Left renal pelvis (tissue), 4 donors: Measurements from ENCODE around the gene STK24. TPM values are rescaled to one million over a fixed set of nuclear protein-coding genes. Genes with fewer than 3 reads are reported as not detected.
"Not testable (repeated sequence)": the region's sequence is repeated elsewhere in the genome, so short reads cannot be mapped to it uniquely, and the experiment has no call there.

Experiments
- DNase-seq, 4 donors: peaks; one replicate each; pipeline ENCODE4 v3.0.0-alpha.2; 2013; ENCODE audit warnings: low read depth in 4 of 4, low spot score in 3 of 4
- polyA plus RNA-seq, 4 donors: library from polyadenylated mRNA; unstranded; fragments of 120-200 nt; gene quantifications; one replicate each; pipeline ENCODE4 v1.2.1, GENCODE V29; 2013; ENCODE audit not compliant: insufficient read length in 4 of 4

STK24 gene
- polyA plus RNA-seq, 4 donors = 58.0 to 134 (median 123) TPM

DNA sequence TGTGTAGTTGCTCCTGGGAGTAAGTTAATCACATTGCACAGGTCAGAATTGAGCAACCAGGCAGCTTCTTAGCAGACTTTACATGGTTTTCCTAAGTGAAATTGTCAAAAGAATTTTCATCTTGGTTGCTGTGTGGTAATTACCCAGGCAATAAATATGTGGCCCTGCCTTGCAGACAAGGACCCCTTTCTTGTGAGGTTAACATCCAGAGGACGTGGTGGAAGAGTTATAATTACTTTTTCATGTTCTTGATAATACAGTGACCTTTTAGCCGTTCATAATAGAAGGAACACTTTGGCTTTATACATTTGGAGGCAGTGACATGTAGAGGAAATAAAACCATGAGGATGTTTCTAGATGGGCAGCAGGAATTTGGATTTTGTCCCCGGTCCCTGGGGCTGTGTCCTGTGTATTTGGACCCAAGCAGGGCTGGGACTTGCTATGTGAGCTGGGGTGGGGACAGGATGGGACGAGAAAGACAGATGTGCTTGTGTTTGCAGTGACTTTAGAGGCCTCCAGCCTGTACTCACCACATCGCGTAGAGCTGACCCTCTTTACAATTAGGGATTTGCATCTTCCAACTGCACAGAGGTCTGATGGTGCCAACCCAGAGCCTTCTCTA, 156.2 kb downstream of the STK24 start:
- DNase-seq = no peak

DNA sequence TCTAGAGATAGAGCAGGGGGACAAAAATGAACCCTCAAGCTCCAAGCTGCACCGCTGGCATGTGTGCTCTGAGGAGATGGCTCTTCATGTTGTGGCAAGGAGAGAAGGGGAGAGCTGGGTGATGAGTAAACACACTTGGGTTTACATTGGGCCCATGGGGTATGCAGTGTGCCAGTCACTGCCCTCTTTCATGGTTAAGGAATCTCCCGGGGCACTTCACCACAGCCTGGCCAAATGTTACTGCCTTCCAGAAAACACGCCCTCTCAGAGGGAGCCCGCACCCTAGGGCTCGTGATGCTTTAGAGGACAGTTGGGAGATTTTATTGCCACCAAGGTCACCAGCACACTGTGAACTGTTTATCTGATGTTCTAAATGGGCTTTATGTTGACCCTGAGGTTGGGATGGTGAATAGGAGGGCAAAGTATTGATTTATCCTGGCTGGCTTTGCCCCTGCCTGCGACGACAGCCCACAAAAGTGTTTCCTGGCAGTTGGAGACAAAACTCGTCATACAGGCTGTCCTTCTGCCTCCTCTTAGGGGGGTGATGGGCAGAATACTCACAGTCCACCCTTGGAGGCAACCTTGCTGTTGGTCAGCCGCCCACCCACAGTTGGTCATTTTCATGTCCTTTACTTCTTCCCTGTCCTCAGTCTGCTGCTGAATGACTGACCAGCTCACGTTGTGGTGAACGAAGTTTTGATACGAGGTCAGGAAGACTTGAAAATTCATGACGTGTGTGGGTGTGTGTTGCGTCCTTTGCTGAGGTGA, 156.9 kb downstream of the STK24 start:
- DNase-seq = no peak

DNA sequence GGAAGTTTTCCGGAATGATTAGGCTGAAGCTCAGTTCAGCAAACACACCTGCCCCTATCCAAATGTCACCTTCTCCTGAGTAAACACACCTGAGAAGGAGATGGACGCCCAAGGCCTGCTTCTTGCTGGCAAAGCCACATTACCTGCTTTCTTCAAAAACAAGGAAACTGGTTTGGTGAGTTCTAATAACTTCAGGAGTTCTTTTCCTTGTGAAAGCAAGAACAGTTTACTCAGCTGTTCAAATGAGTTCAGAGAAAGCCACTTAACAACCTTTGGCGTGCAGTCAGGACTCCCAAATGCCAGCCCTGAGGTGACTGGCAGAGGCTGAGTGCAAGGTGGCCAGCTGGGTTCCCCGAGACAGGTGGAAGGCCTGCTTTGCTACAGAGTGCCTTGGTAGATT, 160.5 kb downstream of the STK24 start:
- DNase-seq = no peak

DNA sequence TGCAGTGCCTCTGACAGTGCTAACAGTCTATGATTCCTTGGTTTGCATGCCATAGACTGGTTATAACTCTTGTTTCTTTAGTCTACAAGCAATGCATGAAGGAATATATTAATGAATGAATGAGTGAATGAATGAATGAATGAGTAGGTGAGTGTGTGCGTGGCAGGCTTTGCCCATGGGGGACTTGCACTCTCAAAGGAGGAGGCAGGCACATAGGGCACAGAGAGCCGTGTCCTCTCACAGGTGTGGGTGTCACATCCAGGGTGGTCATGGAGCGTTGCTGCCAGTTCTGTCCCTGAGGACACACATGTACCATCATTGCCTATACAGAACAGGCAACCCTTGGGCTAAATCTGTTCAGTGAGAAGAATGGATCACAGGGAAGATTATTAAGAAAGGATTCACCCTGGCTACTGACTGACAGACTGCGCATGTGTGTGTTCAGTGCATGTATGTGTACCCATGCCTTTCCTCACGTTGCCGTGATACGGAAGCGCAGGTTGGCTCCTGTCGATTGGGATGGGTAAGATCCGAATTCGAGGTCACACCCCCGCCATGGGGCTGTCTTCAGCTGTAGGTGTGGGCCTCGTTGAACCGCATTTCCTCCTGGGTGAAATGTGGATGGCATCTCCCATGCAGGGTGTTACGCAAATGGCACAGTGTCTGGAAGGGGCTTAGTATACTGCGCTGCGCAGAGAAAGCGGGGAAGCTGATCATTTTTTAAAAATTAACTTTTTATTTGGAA, 161.4 kb downstream of the STK24 start:
- no peak for DNase-seq

DNA sequence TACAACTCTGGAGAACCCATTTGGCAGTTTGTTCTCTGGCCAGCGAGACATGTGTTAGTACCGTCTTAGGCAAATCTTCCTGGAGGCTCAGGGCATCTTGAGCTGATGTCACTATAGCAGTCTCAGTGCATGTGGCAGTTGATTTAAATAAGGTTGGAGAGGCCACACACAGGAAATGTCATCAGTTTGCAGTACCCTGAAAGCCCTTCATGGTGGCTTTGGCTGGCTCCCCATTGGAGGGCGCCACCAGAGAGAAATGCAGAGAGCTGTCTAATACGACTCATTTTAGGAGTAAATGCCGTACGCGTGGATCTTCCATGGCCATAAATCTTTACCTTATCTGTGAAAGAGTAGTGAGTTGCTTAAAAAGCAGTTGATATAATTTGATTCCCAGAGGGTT, 163.1 kb downstream of the STK24 start:
- DNase-seq = no peak

DNA sequence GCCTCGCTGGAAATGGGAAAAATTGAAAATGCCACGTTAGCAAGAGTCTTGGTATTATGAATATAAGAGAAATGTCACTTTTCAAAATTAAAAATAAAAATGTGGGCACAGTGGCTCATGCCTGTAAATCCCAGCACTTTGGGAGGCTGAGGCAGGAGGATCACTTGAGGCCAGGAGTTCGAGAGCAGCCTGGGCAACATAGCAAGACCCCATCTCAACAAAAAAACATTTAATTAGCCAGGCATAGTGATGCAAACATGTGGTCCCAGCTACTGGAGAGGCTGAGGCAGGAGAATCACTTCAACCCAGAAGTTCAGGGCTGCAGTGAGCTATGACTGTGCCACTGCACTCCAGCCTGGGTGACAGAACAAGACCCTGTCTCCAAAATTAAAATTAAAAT, 163.6 kb downstream of the STK24 start:
- DNase-seq = not testable (repeated sequence)

DNA sequence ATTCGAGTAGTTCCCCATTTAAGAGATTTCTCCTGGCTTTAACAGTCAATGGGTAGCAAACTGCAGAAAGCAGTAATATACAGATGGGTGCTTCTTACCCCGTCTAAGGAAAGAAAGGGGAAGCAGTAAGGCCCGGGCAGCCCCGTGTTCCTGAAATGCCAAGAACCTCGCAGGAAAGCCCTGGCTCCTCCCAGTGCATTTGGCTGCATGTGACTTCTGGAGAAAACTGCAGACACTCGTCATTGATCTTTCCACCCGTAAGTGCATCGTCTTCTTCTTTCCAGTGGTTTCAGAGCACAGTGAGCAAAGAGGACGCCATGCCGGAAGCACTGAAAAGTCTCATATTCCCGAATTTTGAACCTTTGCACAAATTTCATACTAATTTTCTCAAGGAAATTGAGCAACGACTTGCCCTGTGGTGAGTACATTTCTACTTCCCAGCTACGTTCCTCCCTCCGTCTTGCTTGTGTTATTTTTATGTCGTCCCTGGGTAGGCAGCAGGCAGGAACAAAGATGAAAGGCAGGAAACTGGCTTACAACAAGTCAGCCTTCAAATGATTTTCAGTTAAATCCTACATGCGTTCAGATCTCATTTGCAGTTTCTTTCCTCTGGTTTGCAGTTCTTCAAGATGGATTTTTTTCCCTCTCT, 165.2 kb downstream of the STK24 start:
- no peak for DNase-seq

DNA sequence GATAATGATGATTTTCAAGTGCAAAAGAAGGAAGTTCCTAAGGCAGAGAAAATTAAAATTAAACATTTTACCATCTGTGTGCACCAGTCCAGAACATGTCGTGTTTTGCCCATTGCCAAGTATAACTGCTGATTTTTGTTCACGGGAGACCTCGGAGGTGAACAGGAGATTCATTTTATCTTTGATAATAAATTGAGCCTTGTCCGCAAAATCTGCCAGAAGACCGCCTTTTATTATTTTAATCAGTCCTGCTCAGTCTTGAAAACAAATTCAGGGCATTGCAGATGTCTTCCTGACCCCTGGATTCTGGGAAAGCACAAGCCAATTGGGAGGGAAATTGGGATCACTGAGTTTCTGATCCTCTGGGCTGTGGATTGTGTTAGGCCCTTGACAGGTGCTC, 165.9 kb downstream of the STK24 start:
- DNase-seq = no peak

DNA sequence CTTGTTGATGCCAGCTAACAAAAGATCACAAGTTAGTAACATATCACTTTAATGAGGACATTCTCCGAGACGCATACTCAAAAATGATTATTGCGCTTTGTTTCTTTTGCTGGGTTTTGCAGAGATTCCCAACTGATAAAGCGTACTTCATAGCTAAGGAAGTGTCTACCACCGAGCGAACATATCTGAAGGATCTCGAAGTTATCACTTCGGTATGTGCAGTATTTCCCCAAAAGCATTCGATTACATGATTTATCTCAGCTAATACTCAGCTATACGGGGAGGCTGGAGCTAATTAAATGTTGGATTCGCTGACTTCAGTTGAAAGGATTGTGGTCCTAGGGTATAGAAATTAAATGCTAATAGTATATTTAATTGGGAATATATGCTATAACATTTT, 166.3 kb downstream of the STK24 start:
- no peak for DNase-seq

DNA sequence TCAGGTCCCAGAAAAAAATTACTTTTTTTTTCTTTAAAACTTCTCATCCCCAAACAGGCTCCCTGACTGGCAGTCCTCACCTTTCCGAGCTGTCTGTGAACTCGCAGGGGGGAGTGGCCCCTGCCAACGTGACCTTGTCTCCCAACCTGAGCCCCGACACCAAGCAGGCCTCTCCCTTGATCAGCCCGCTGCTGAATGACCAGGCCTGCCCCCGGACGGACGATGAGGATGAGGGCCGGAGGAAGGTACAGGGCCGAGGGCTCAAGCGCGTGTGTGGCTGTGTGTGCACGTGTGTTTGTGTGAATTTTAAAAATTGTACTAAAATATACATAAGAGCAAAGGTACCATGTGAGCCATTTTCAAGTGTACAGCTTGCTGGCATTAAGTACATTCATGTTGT, 167.6 kb downstream of the STK24 start:
- no peak for DNase-seq

DNA sequence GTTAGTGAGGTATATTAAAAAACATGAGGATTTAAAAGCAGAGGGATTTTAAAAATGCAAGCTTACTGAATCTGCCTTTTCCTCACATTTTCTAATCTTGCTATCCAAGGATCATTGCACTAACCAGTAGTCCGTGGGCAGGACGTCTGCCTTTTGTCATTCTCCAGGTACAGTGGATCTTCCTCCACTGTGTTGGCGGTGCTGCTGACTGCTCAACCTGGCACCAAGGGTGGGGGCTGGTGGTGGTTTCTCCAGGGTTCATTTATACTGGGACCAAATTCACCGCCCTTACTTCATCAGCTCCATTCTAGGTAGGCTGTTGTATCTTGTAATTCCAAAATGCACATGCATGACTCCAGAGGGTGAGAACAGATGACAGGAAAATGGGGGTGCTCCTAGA, 169.3 kb downstream of the STK24 start:
- no peak for DNase-seq

DNA sequence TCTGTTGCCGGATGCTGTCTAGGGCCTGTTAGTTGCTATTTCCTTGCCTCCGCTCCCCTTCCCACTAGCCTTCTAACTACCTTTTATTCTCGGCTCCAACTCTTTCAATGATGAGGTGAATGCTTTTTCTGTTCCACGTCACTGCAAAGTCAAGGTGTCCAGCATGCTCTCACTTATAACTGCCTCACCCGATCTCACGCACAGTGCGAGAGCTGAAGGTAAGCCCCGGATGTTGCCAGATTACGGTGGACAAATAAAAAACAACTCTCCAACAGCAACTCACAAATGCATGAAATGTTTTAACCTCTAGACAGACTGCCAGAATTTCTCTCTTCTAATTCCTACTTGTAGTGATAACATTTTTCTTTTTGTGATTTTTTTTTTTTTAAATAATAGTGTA, 169.9 kb downstream of the STK24 start:
- DNase-seq = no peak

DNA sequence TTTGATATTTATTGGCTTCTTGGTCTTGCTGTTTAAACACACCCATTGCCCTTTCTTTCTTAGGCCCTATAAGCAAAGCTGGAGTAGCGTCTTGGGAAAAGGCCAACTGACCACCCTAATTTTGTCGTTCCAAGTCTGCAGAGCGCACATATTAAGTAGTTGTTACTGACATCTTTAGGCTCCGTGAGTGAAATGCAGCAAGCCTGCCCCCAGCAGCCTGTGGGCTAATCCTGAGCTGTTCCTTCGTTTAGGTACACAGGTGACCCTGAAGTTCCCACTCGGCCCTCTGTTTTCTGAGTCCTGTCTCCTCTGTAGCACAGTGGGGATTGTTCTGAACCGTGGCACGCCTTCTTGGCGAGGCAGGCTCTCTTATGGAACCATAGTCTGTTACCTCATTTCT, 170.5 kb downstream of the STK24 start:
- no peak for DNase-seq

DNA sequence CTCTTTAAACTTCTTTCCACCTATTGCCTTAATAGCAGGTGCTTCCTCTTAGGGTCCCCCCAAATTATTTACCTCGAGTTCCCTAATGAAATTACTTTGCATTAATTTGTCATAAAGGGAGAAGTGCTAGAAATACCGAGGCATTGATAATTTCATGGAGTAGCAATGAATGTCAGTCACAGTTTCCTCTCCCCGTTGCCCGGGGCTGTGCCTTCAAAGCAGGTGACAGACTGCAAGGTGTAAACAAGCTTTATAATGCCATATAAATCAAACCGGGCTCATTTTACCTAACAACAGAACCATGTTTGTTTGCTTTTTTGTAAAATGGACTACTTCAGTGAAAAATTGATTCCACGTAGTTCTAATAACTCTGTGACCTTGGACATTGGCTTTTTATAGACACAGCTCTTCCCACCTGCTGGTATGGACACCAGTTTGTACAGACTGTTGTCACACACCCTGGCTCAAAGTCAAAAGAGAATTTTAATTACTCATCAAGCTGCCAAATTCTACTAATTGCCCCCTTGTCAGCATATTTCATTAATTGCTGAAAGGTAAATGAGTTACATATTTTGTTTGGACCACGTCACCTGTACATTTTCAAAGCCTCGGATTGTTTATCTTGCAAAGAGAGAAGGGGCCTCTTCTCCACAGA, 171.1 kb downstream of the STK24 start:
- no peak for DNase-seq

DNA sequence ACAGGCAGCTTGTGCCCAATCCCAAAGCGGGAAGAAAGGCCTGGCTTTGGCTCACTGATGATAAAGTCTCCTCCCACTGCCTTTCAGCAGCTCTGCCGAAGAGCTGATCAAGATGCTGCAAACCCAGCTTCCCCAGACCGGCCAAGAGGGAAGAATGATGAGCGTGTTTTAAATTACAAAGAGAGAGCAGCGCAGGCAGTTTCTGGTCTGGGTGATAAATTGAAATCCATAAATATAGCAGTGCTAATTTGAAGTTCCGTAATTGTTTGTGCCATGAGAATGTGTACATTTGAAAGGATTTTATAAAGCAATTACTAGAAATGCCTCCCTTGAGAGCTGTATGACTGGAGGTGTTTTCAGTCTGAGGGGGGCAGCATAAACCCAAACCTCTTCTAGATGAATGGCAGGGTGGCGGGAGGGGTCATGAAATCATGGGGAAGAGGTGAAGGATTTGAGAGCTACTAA, 171.8 kb downstream of the STK24 start:
- DNase-seq = no peak

DNA sequence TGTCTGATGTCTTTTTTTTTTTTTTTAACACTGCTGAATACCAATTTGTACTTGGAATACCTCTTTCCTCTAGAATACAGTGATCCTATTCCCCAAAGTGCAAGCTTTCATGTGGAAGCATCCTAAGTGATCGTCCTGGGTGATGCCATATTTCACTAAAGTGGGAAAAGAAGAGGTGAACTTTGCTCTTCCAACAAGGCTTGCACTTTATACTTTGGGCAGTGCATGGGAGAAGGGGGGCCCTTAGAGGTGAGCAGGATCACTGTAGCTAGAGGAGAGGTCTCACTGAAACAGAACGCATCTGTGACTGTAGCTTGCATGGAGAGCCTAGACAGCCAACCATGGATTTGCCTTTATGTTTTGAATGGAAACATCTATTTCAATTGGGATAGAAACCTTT, 173.8 kb downstream of the STK24 start:
- DNase-seq = no peak

DNA sequence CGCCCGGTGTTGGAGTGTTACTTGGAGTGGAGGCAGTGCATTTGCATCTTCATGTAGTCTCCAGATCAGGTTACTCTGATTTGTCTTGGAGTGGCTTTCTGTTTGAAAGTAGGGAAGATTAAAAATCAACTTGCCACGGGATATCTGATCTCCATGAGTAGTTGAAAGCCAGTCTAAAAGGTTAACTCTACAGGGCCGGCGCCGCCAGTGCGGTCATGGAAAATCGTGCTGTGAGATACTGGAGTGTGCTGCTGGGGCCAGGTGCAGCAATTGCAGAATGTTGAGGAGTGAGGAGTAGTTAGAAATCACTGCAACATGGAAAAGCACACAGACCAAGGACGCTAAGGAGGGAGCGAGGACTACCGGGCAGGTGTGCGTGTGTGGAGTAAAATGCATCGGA, 175.0 kb downstream of the STK24 start:
- no peak for DNase-seq

DNA sequence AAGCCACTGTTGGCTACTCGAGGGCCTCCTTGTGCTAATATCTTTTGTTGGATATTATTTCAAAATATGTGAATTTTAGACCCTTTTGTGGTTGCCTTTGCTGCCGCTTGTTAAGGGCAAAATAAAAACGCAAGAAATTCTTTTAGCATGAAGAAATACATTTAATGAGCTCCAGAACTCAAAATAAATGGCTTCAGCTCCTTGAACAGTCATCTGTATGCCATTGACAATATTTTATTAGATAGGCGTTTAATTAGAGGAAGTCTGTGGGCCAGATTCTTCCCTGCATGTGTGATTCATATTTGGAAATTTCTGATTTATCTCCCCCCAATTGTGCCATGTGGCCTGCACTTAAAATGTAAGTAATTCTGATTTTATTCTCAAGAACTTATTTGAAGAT, 177.2 kb downstream of the STK24 start:
- no peak for DNase-seq

DNA sequence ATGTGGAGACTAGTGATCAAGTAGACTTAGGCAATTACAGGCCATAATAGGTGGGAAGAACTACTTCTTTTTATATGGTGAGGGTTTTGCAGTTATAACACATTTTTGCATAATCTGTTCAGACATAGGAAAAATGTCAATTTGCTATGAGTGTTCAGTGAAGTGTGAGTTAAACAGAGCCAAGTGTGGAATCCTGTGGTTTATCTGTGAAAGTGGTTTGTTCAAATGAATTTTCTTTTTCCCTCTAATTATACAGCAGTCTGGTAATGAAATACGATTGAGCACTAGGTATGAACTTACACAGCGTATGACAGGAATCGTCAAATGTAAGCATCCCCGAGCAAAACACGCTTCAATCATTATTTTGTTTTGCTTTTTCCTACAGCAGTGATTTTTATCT, 178.3 kb downstream of the STK24 start:
- DNase-seq = no peak

DNA sequence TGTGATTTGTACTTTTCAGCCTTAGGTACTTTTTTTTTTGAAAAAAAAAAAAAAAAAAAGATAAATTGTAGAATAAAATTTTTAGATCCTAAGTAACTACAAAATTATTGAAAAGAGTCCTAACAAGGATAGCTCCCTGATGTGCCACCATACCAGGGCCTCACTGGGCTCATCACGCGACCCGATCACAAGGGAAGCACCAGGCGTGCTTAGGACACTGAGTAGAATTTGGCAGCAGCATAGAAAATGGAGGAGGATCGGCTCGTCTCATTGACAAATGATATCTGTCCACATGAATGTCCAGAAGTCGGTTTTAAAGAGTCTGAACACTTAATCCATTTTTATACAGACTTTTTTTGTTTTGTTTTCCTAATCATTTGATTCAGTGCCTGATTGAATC, 179.0 kb downstream of the STK24 start:
- no peak for DNase-seq

DNA sequence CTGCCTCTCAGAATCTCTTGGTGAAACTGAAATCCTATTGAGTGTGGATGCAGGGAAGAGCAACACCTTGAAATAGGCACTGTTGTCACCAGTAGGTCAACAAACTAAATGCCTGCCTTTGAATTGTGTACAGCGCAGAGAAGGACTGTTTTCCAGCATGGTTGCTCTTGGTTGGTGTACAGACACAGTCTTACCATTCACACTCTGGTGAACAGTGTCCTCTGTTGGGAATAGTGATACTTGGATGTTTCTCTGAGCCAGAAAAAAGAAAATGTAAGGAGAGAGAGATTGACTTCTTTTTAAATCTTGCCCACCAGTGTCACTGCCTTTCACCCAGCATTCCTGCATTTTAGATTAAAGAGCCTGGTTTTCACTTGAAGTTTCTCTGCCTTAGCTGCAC, 179.7 kb downstream of the STK24 start:
- DNase-seq = no peak
